GM12874 (cell line): ENCODE results near the gene SFXN5.

Experiments used
- CTCF ChIP-seq: IDR thresholded peaks from 2 replicates; pipeline ENCODE4 v1.5.1; 2011; ENCODE audit warnings: low read depth, mild to moderate bottlenecking, control low read depth, low read length, moderate library complexity; ENCODE audit not compliant: insufficient read depth

Gene SFXN5

GRCh38 chr2:72994282-72994990, 77.1 kb downstream of the SFXN5 start:
- TF ChIP-seq CTCF = no peak

- TF ChIP-seq CTCF = no peak
These were observed 77.6 kb downstream of the SFXN5 start for GRCh38 chr2:72993933-72994280.

GRCh38 chr2:72993147-72993932, 78.2 kb downstream of the SFXN5 start:
- TF ChIP-seq CTCF = peak; percentile 68

GRCh38 chr2:72992734-72993102, 78.8 kb downstream of the SFXN5 start:
- TF ChIP-seq CTCF = no peak

GRCh38 chr2:72991980-72992733, 79.4 kb downstream of the SFXN5 start:
- TF ChIP-seq CTCF = no peak

- TF ChIP-seq CTCF = no peak
These were observed 80.1 kb downstream of the SFXN5 start for GRCh38 chr2:72991439-72991725.

DNA sequence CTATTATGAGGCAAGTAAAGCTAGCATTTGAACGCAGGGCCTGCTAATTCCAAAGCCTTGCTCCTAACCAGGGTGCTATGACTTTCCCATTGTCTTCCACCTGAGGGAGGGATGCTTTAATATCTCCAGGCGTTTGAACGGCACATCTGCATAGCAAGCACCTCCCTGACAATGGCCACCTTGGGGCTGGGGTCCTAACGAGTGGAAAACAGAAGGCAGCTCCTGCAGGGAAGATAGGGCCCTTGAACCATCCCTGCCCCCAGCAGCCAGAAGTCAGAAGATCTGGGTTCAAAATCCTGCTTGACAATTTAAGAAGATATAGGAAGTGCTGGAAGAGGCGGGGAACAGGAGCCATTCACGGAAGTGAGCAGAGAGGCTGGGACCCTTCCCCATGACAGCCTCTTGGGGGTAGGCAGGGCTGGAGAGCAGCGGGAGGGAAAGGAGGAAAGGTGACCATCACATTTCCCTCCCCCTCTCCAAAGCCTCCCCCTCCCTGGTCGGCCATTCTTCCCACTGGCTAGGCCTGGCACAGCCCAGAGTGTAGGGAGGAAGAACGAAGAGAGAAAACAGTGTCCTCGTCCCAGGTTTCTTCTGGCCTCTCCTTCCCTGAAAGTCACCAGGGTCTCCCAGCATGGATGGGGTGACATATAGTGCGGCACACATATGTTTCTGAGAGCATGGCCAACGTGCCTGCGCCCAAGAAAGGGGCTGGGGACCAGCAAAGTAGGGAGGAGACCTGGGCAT, 80.6 kb downstream of the SFXN5 start:
- no peak for TF ChIP-seq CTCF
